Activated naive CD8-positive, alpha-beta T cell (primary cell): ENCODE measurements around the gene LAMA4.

Experiments used
- H3K27ac Mint-ChIP-seq: one replicate; pipeline ENCODE4 v1.8.0; 2021; ENCODE audit warnings: mixed read lengths
- H3K27me3 Mint-ChIP-seq: one replicate; pipeline ENCODE4 v1.8.0; 2021; ENCODE audit warnings: mixed read lengths
- H3K36me3 Mint-ChIP-seq: one replicate; pipeline ENCODE4 v1.8.0; 2021; ENCODE audit warnings: mixed read lengths
- H3K4me1 Mint-ChIP-seq: one replicate; pipeline ENCODE4 v1.8.0; 2021; ENCODE audit warnings: low read depth, mixed read lengths
- H3K4me3 Mint-ChIP-seq: one replicate; pipeline ENCODE4 v1.8.0; 2021; ENCODE audit warnings: mild to moderate bottlenecking, mixed read lengths
- H3K9me3 Mint-ChIP-seq: one replicate; pipeline ENCODE4 v1.8.0; 2021; ENCODE audit warnings: low read depth, mixed read lengths

The LAMA4 gene

DNA sequence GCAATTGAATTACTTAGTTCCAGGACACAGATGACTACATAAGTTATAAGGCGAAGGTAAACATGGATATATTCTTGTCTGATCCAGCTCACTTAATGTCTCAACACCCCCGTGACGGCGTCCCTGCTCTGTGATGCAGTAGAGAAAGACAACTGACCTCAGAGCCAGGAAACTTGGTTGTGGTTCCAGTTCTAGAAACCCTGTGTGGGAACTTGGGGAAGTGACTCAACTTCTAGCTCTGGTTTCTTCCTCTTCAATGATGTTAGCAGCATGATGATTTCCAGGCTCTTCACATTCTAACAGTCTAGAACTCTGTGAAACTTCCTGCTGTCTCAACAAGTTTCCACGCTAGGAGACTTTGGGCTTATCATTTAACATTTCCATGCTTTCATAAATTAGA, 18.4 kb downstream of the LAMA4 start:
- Mint-ChIP-seq H3K4me3 (no peak overlapping the region), H3K27ac (no peak overlapping the region), H3K4me1 (no peaks in the 10 kb centered on the region), H3K27me3 (peaks cover 3% of the 10 kb centered on the region), H3K9me3 (no peaks in the 10 kb centered on the region), H3K36me3 (no peaks in the 10 kb centered on the region)

- Mint-ChIP-seq H3K27me3 (peaks cover 3% of the 10 kb centered on the region), H3K36me3 (no peaks in the 10 kb centered on the region), H3K9me3 (no peaks in the 10 kb centered on the region), H3K4me3 (no peak overlapping the region), H3K4me1 (no peaks in the 10 kb centered on the region), H3K27ac (no peak overlapping the region)
Observed at GRCh38 chr6:112234601-112235000, 19.8 kb downstream of the LAMA4 start.

DNA sequence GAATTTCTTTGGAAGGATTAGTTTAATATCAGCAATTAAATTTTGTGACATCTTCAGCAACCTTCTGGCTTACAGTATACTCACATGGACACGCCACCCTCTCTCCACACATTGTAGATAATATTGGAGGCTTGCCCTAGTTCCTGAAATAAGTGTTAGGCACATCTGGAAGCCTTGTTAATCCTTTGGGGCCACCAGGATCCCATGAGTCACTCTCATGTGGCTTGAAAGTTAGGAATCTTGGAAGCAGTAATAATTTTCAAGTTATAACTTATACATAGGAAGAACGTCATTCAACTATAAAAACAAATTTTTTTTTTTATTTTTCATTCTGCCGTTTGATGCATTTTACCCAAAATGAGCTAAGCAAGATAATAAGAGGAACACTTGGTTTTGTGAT, 20.5 kb downstream of the LAMA4 start:
- H3K9me3 Mint-ChIP-seq: no peaks in the 10 kb centered on the region
- H3K4me1 Mint-ChIP-seq: no peaks in the 10 kb centered on the region
- no peak overlapping the region for H3K4me3 Mint-ChIP-seq
- H3K27me3 Mint-ChIP-seq: peaks cover 4% of the 10 kb centered on the region
- H3K27ac Mint-ChIP-seq: no peak overlapping the region
- no peaks in the 10 kb centered on the region for H3K36me3 Mint-ChIP-seq

GRCh38 chr6:112232845-112233256, 21.5 kb downstream of the LAMA4 start:
- Mint-ChIP-seq H3K4me1 (no peaks in the 10 kb centered on the region), H3K27ac (no peak overlapping the region), H3K36me3 (no peaks in the 10 kb centered on the region)

DNA sequence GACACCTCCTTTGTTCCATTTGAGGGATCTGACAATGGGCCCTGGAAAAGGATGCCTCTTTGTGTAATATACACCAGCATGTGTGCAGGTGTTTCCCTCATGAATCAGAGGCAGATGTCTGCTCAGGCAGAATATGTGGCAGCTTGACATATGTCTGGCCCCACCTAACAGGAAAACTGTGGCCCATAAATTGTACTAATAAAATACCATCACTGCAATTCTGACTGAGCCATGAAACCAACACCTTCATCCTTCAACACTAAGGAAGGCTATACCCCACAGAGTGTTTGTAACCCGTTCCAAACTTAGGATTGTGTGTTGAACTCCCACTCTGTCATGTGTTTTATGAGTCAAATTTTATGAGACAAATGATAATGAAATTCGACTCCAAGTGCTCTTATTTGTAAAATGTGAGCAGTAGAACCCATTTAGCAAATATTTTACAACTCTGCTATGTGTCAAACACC, 22.7 kb downstream of the LAMA4 start:
- Mint-ChIP-seq H3K27me3 (peaks cover 4% of the 10 kb centered on the region), H3K4me3 (no peak overlapping the region), H3K9me3 (no peaks in the 10 kb centered on the region), H3K4me1 (no peaks in the 10 kb centered on the region), H3K36me3 (no peaks in the 10 kb centered on the region), H3K27ac (no peak overlapping the region)

More at GRCh38 chr6:112232845-112233256, 21.5 kb downstream of the LAMA4 start:
- H3K27me3 Mint-ChIP-seq: peaks cover 4% of the 10 kb centered on the region
- no peak overlapping the region for H3K4me3 Mint-ChIP-seq
- no peaks in the 10 kb centered on the region for H3K9me3 Mint-ChIP-seq

DNA sequence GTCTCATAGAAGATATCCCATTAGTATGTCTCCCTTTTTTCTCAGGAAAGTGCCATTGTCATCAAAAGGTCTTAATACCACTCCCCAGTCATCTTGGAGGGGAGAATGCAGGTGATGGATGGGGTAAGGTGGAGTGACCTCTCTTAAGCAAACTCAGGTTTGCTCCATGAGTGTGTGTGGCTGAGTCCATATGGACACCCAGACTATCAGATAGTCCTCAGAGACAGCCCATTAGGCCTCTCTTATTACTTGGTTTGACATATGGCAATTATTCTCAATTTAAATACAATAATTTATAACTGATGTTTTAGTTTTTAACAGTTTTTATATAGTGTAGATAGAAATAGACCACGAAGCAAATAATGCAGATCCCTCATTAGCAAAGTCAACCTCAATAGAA, 23.2 kb downstream of the LAMA4 start:
- Mint-ChIP-seq H3K36me3 (no peaks in the 10 kb centered on the region), H3K9me3 (no peaks in the 10 kb centered on the region), H3K4me1 (no peaks in the 10 kb centered on the region), H3K27me3 (peaks cover 4% of the 10 kb centered on the region), H3K4me3 (no peak overlapping the region), H3K27ac (no peak overlapping the region)

GRCh38 chr6:112228480-112229332, 25.7 kb downstream of the LAMA4 start:
- Mint-ChIP-seq H3K4me3 (no peak overlapping the region), H3K27ac (no peak overlapping the region), H3K9me3 (no peaks in the 10 kb centered on the region), H3K27me3 (peaks cover 1% of the 10 kb centered on the region), H3K36me3 (no peaks in the 10 kb centered on the region), H3K4me1 (no peaks in the 10 kb centered on the region)

DNA sequence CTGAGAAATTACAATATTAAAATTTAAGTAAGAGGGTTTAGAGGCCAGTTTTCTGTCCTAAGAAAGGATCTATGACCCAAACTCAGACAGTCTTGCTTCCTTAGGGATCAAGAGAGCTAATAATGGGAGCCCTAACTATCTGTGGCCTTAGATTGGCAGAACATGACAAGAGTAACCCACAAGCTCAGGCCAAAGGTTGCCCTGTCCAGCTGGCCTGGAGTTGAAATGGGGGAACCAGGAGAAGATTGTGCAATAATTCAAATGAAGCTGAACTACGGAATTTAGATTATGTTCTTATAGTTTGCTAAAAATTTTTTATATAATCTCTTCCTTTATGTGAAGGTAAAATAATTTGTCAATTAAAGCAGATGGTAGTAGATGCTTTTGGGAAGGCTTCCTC, 26.4 kb downstream of the LAMA4 start:
- Mint-ChIP-seq H3K4me3 (no peak overlapping the region), H3K4me1 (no peaks in the 10 kb centered on the region), H3K9me3 (no peaks in the 10 kb centered on the region), H3K27ac (no peak overlapping the region), H3K27me3 (peaks cover 1% of the 10 kb centered on the region), H3K36me3 (no peaks in the 10 kb centered on the region)

- Mint-ChIP-seq H3K4me3 (no peak overlapping the region), H3K27me3 (peaks cover 1% of the 10 kb centered on the region), H3K4me1 (no peaks in the 10 kb centered on the region), H3K9me3 (no peaks in the 10 kb centered on the region), H3K27ac (no peak overlapping the region), H3K36me3 (no peaks in the 10 kb centered on the region)
Observed at GRCh38 chr6:112227411-112227810, 27.0 kb downstream of the LAMA4 start.

DNA sequence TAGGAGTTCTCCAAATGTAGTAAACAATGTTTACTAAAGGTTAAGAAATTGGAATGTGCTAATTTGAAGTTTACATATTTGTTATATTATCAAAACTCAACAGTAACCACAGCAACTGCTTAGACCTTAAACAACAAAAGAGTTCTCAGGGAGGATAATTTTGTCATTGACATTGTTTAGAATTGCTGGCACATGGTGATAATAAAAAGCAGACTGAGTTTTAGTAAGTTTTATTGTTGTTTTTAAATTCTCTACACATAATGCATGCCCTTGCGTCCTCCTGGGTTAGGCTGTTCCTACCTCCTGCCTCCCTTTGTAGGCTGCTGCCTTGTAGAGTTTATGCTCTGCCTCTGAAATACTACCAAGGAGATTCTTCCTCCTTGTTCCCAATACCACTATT, 28.7 kb downstream of the LAMA4 start:
- H3K27ac Mint-ChIP-seq: no peak overlapping the region
- H3K4me3 Mint-ChIP-seq: no peak overlapping the region
- H3K9me3 Mint-ChIP-seq: no peaks in the 10 kb centered on the region
- H3K36me3 Mint-ChIP-seq: no peaks in the 10 kb centered on the region
- no peaks in the 10 kb centered on the region for H3K4me1 Mint-ChIP-seq
- H3K27me3 Mint-ChIP-seq: peaks cover 1% of the 10 kb centered on the region

DNA sequence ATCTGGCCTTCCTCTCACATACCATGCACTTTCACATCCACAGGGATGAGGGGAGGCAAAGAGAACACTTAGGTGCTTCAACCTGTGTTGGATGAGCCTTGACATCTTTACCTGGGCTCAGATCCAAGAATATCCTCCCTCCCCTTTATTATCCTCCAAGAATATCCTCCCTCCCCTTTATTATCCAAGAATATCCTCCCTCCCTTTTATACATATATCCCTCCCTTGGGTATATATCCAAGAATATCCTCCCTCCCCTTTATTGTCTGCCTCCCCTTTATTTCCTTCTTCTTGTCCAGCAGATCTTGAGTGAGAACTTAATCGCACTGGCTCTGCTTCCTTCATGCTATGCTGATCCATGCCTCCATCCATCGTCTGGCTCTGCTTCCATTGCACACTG, 30.3 kb downstream of the LAMA4 start:
- Mint-ChIP-seq H3K4me1 (no peaks in the 10 kb centered on the region), H3K9me3 (no peaks in the 10 kb centered on the region), H3K27me3 (no peaks in the 10 kb centered on the region), H3K36me3 (no peaks in the 10 kb centered on the region), H3K27ac (no peak overlapping the region), H3K4me3 (no peak overlapping the region)

GRCh38 chr6:112223070-112223861, 31.1 kb downstream of the LAMA4 start:
- no peaks in the 10 kb centered on the region for H3K27me3 Mint-ChIP-seq
- H3K27ac Mint-ChIP-seq: no peak overlapping the region
- no peak overlapping the region for H3K4me3 Mint-ChIP-seq
- H3K9me3 Mint-ChIP-seq: no peaks in the 10 kb centered on the region
- H3K4me1 Mint-ChIP-seq: no peaks in the 10 kb centered on the region
- no peaks in the 10 kb centered on the region for H3K36me3 Mint-ChIP-seq

DNA sequence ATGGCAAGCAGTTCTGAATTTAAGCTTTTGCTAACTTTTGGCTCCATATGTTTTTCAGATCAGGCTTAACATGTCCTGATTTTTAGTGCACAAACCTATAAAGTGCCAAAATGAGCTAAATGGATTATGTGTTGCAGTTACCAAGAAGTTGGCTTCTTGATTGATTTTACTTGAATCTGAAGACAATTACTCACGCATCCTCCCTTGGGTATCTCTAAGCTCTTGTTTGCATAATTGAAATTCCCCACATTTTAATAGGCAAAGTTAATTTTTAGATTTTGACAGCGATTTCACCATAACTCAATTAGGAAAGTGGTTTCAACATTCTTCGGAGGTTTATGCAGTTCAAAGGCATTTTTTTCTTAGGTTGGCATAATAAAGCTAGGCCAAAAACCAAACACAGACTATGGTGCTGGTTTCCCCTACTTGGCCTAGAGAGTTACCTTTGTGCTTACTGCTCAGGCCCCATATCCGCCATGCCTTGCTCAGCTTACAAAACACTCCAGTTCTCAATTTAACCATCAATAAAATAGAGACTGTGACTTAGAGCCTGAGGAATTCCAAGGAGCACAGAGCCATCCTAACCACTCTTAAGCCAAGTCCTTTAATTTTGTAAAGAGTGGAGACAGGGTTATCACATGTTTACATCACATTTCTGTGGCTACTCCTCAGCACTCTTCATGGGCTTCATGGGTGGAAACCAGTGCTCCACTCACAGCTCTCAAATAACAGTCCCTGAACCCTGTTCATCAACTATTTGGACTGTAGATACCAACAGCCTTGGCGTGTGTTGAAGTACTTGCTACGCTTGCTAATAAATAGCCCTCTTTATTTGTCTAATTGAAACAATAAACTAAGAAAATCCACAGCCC, 32.1 kb downstream of the LAMA4 start:
- Mint-ChIP-seq H3K9me3 (no peaks in the 10 kb centered on the region), H3K4me1 (no peaks in the 10 kb centered on the region), H3K27me3 (no peaks in the 10 kb centered on the region), H3K4me3 (no peak overlapping the region), H3K36me3 (no peaks in the 10 kb centered on the region), H3K27ac (no peak overlapping the region)

- no peaks in the 10 kb centered on the region for H3K9me3 Mint-ChIP-seq
- H3K36me3 Mint-ChIP-seq: no peaks in the 10 kb centered on the region
- H3K4me1 Mint-ChIP-seq: no peaks in the 10 kb centered on the region
- no peaks in the 10 kb centered on the region for H3K27me3 Mint-ChIP-seq
- H3K27ac Mint-ChIP-seq: no peak overlapping the region
- H3K4me3 Mint-ChIP-seq: no peak overlapping the region
Observed at GRCh38 chr6:112221561-112221960, 32.8 kb downstream of the LAMA4 start.

GRCh38 chr6:112218563-112218962, 35.8 kb downstream of the LAMA4 start:
- Mint-ChIP-seq H3K27me3 (peaks cover 2% of the 10 kb centered on the region), H3K4me3 (no peak overlapping the region), H3K4me1 (peaks cover under 1% of the 10 kb centered on the region), H3K9me3 (no peaks in the 10 kb centered on the region), H3K27ac (no peak overlapping the region), H3K36me3 (no peaks in the 10 kb centered on the region)
